ENCODE results near the gene GALNT16. TPM values are rescaled to one million over a fixed set of nuclear protein-coding genes. Genes with fewer than 3 reads are reported as not detected.
A peak's percentile ranks its signal among the peaks of the same experiment; 100 is the strongest.

Gene GALNT16
- total RNA-seq, 1 experiment from 2014 or later: 3.8 TPM

DNA sequence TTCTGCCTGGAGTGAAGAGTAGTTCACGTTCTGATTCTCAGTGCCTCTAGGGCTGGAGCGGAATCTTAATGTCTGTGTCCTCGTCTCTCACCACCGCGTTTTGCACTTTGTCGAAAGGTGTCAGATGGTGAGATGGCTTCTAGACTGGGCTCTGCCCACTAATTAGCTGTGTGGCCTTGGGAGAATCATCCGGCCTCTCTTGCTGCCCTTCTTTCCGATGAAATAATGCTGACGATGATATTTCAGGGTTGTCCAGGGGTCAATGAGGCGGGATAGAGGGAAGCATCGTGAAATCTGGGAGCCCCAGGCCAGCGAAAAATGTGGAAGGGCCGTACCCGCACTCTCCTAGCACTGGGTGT lies 811 bp upstream of the GALNT16 start:
- H3K27me3 ChIP-seq (replicated peaks; ENCODE audit: control insufficient read depth, insufficient read depth, low read length): no peaks in the 10 kb centered on the region; the same call in 1 of the 2 replicates
- Mint-ChIP-seq H3K4me3 (ENCODE audit: unreplicated experiment) (peak overlapping the region; percentile 83), H3K36me3 (ENCODE audit: insufficient read depth, unreplicated experiment) (peaks cover 5% of the 10 kb centered on the region), H3K27me3 (ENCODE audit: insufficient read depth, unreplicated experiment) (peaks cover 3% of the 10 kb centered on the region), H3K9me3 (ENCODE audit: unreplicated experiment) (no peaks in the 10 kb centered on the region), H3K4me1 (ENCODE audit: low read depth, unreplicated experiment) (peaks cover 11% of the 10 kb centered on the region), H3K27ac (ENCODE audit: unreplicated experiment) (no peak overlapping the region)
- DNase-seq: no peak
- H3K4me3 ChIP-seq (ENCODE audit: low read depth, low read length): peak overlapping the region; percentile 81
- no peaks in the 10 kb centered on the region for H3K9me3 ChIP-seq
- H3K4me1 ChIP-seq: peaks cover 8% of the 10 kb centered on the region
- intact Hi-C loops (cut with micrococcal nuclease; ENCODE audit: unreplicated experiment): no loop called here
- POLR2A ChIA-PET: interaction anchor here (0.7 kb wide), 1 partner anchor 163 kb away, joined by 3 read pairs; no protein-coding TSS in a partner anchor
- CTCF ChIA-PET: interaction anchor here (0.9 to 4.2 kb wide), 3 partner anchors 28 to 130 kb away, joined by 3 to 68 read pairs (median 9); no protein-coding TSS in a partner anchor
- no TSS peak for BruUV-seq (replicated peaks)
- H3K36me3 ChIP-seq (ENCODE audit: control insufficient read depth, insufficient read depth, low read length): no peaks in the 10 kb centered on the region
- TF ChIP-seq, protein P1, sequence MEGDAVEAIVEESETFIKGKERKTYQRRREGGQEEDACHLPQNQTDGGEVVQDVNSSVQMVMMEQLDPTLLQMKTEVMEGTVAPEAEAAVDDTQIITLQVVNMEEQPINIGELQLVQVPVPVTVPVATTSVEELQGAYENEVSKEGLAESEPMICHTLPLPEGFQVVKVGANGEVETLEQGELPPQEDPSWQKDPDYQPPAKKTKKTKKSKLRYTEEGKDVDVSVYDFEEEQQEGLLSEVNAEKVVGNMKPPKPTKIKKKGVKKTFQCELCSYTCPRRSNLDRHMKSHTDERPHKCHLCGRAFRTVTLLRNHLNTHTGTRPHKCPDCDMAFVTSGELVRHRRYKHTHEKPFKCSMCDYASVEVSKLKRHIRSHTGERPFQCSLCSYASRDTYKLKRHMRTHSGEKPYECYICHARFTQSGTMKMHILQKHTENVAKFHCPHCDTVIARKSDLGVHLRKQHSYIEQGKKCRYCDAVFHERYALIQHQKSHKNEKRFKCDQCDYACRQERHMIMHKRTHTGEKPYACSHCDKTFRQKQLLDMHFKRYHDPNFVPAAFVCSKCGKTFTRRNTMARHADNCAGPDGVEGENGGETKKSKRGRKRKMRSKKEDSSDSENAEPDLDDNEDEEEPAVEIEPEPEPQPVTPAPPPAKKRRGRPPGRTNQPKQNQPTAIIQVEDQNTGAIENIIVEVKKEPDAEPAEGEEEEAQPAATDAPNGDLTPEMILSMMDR (IDR thresholded peaks at IDR 0.05; ENCODE audit: insufficient read depth in 1 of 2, low read depth in 1 of 2, low read length in 1 of 2, severe bottlenecking in 1 of 2, unreplicated experiment in 1 of 2): no peak

DNA sequence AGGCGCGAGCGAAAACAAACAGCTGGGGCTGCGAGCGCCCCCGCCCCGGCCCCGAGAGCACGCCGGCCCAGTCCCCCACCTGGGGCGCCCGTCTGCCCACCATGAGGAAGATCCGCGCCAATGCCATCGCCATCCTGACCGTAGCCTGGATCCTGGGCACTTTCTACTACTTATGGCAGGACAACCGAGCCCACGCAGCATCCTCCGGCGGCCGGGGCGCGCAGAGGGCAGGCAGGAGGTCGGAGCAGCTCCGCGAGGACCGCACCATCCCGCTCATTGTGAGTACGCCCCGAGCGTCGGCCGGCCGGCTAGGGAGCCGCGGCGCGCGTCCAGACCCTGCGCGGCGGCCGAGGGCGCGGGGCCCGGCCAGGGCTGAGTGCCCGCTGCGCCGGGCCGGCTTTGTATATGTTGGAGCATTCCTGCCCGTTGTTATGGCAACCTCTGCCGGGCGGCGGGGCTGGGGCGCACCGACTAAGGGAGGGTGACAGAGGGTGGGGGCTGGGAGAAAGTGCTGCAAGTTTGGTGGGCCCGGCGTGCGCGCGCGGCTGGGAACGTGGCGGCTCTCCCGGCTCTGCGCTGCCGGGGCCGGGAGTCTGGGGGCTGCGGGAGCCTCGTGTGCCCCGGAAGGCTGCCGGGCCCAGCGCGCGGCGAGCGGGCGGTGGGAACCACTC lies 367 bp downstream of the GALNT16 start:
- H3K9me3 ChIP-seq: no peaks in the 10 kb centered on the region
- peak overlapping the region; percentile 81 for H3K4me3 ChIP-seq (ENCODE audit: low read depth, low read length)
- Mint-ChIP-seq H3K4me1 (ENCODE audit: low read depth, unreplicated experiment) (peaks cover 11% of the 10 kb centered on the region), H3K27ac (ENCODE audit: unreplicated experiment) (no peak overlapping the region), H3K27me3 (ENCODE audit: insufficient read depth, unreplicated experiment) (peaks cover 3% of the 10 kb centered on the region), H3K36me3 (ENCODE audit: insufficient read depth, unreplicated experiment) (peaks cover 5% of the 10 kb centered on the region), H3K9me3 (ENCODE audit: unreplicated experiment) (no peaks in the 10 kb centered on the region), H3K4me3 (ENCODE audit: unreplicated experiment) (peak overlapping the region; percentile 83)
- intact Hi-C loops (cut with micrococcal nuclease; ENCODE audit: unreplicated experiment): loop anchor here (5.0 kb wide), 2 partner anchors 102 to 202 kb away; no protein-coding TSS in a partner anchor
- no peaks in the 10 kb centered on the region for H3K36me3 ChIP-seq (ENCODE audit: control insufficient read depth, insufficient read depth, low read length)
- ChIA-PET CTCF (interaction anchor here (0.5 to 4.2 kb wide), 11 partner anchors 18 to 1405 kb away, joined by 3 to 68 read pairs (median 6); partner anchors contain the start of gene PLEKHD1), POLR2A (interaction anchor here (0.6 kb wide), 1 partner anchor 83 kb away, joined by 18 read pairs; no protein-coding TSS in a partner anchor)
- no TSS peak for BruUV-seq (replicated peaks)
- peaks cover 8% of the 10 kb centered on the region for H3K4me1 ChIP-seq
- peak; percentile 60 to 68 for DNase-seq
- TF ChIP-seq, protein P1 (IDR thresholded peaks at IDR 0.05; ENCODE audit: insufficient read depth in 1 of 2, low read depth in 1 of 2, low read length in 1 of 2, severe bottlenecking in 1 of 2, unreplicated experiment in 1 of 2): no peak
- no peaks in the 10 kb centered on the region; the same call in 1 of the 2 replicates for H3K27me3 ChIP-seq (replicated peaks; ENCODE audit: control insufficient read depth, insufficient read depth, low read length)

DNA sequence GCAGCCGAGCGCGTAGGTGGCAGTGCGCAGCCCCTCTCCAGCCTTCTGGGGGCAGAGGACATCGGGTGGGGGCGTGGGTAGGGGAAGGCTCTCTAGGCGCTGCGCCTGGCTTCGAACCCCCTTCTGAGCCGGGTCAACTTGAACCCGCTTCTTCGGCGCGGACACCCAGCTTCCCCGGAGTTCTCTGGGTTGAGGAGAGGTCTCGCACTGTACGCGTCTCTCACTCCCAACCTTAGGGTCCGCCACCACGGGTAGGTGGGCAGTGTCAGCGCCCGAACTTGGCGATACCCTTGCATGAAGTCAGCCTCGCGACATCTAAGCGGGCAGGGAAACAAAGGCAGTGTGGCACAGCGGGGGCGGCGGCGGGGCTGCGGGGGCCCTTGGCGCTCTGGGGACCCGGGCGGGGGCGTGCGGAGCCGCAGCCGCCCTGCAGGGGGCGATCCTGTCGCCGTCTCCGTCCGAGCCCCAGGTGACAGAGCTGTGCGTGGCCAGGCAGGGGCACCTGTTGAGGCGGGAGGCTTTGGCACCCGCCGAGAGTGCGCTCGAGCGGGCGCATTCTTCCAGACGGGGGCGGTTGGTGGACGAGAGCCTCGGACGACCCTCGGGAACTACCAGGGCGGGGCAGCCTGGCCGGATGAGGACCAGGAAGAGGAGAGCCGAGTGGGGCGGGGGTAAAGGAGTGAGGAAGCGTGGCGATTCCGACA lies 1.1 kb downstream of the GALNT16 start:
- Histone ChIP-seq H3K27me3 (replicated peaks; ENCODE audit: control insufficient read depth, insufficient read depth, low read length) (no peaks in the 10 kb centered on the region; the same call in 1 of the 2 replicates), H3K4me1 (peaks cover 8% of the 10 kb centered on the region), H3K9me3 (no peaks in the 10 kb centered on the region), H3K36me3 (ENCODE audit: control insufficient read depth, insufficient read depth, low read length) (no peaks in the 10 kb centered on the region), H3K4me3 (ENCODE audit: low read depth, low read length) (peak overlapping the region; percentile 81)
- TF ChIP-seq, protein P1 (IDR thresholded peaks at IDR 0.05; ENCODE audit: insufficient read depth in 1 of 2, low read depth in 1 of 2, low read length in 1 of 2, severe bottlenecking in 1 of 2, unreplicated experiment in 1 of 2): peak; percentile 67 to 92
- BruUV-seq (replicated peaks): no TSS peak
- ChIA-PET POLR2A (interaction anchor here (0.6 kb wide), 1 partner anchor 1661 kb away, joined by 3 read pairs; no protein-coding TSS in a partner anchor), CTCF (interaction anchor here (0.7 to 4.2 kb wide), 14 partner anchors 9 to 448 kb away, joined by 3 to 68 read pairs (median 4); no protein-coding TSS in a partner anchor)
- intact Hi-C loops (cut with micrococcal nuclease; ENCODE audit: unreplicated experiment): loop anchor here (1.0 to 5.0 kb wide), 6 partner anchors 19 to 201 kb away; partner anchors contain the start of genes ERH and SLC39A9
- H3K4me3 Mint-ChIP-seq (ENCODE audit: unreplicated experiment): peak overlapping the region; percentile 83
- H3K4me1 Mint-ChIP-seq (ENCODE audit: low read depth, unreplicated experiment): peaks cover 11% of the 10 kb centered on the region
- peaks cover 3% of the 10 kb centered on the region for H3K27me3 Mint-ChIP-seq (ENCODE audit: insufficient read depth, unreplicated experiment)
- peak overlapping the region; percentile 13 for H3K27ac Mint-ChIP-seq (ENCODE audit: unreplicated experiment)
- H3K36me3 Mint-ChIP-seq (ENCODE audit: insufficient read depth, unreplicated experiment): peaks cover 5% of the 10 kb centered on the region
- DNase-seq: peak; percentile 56 to 77
- H3K9me3 Mint-ChIP-seq (ENCODE audit: unreplicated experiment): no peaks in the 10 kb centered on the region
